HepG2 (cell line): ENCODE results near the gene CEBPA. TPM values are rescaled to one million over a fixed set of nuclear protein-coding genes. Genes with fewer than 3 reads are reported as not detected.
A peak's percentile ranks its signal among the peaks of the same experiment; 100 is the strongest.

ENCODE experiments used
- ATAC-seq: fragments of 200-7000 bp; cut with Tn5 transposase; 3 replicates; pipeline ENCODE4 v1.9.1; 2020; ENCODE audit warnings: mild to moderate bottlenecking, moderate library complexity
- BruUV-seq: library from RNA; stranded (reverse); fragments of 400-500 nt; replicated peaks from 2 replicates; lab custom pipeline; 2021; lab: Mats Ljungman, UMichigan
- CTCF ChIA-PET: fragments of 300-600 bp; formaldehyde crosslinking; extraction: SDS; loops from one replicate; lab custom pipeline; 2021; ENCODE audit warnings: low total read pairs, inconsistent platforms, low intra/inter-chr PET ratio; lab: Yijun Ruan, JAX
- POLR2A ChIA-PET: fragments of 350-600 bp; sonication (Branson Sonifier 250); formaldehyde crosslinking; loops from one replicate; lab custom pipeline; 2020; ENCODE audit warnings: antibody characterized with exemption, inconsistent platforms; lab: Yijun Ruan, JAX
- DNase-seq: peaks from one replicate; pipeline ENCODE4 v3.0.0-alpha.2; 2015; ENCODE audit warnings: low spot score
- FAIRE-seq: peaks from 3 replicates; lab custom pipeline; 2011; peaks lifted over from hg19 to GRCh38; lab: Jason Lieb, UNC
- H2AFZ ChIP-seq: one replicate; pipeline ENCODE4 v1.6.1; 2011; ENCODE audit warnings: low read length, inconsistent platforms
- H3K27ac ChIP-seq: fragments of 300-600 bp; 3 replicates; pipeline ENCODE4 v1.8.0; 2011; ENCODE audit warnings: mixed run types, mild to moderate bottlenecking, mixed read lengths, low read length, inconsistent platforms; ENCODE audit not compliant: insufficient read depth; ENCODE audit errors: extremely low read length
- H3K27me3 ChIP-seq, 2 experiments: fragments of 200-600 bp in 1 of 2; 2 replicates in 1 of 2; 3 replicates in 1 of 2; pipeline versions ENCODE4 v1.6.0 to v1.8.0; 2011; ENCODE audit warnings: low read length in 2 of 2, mild to moderate bottlenecking in 2 of 2, moderate library complexity in 2 of 2, inconsistent platforms in 1 of 2; ENCODE audit not compliant: insufficient read depth in 2 of 2, control insufficient read depth in 1 of 2
- H3K36me3 ChIP-seq, 2 experiments: fragments of 200-600 bp in 1 of 2; replicated peaks in 1 of 2; 2 replicates in 1 of 2; 3 replicates in 1 of 2; pipeline versions ENCODE4 v1.5.1 to v1.8.0; 2011; ENCODE audit warnings: low read length in 2 of 2, inconsistent platforms in 1 of 2; ENCODE audit not compliant: insufficient read depth in 2 of 2, control insufficient read depth in 1 of 2
- H3K4me1 ChIP-seq: 2 replicates; pipeline ENCODE4 v1.5.1; 2012; ENCODE audit warnings: low read length, inconsistent platforms; ENCODE audit not compliant: insufficient read depth
- H3K4me2 ChIP-seq: 2 replicates; pipeline ENCODE4 v1.6.0; 2011; ENCODE audit warnings: low read depth, low read length, inconsistent platforms
- H3K4me3 ChIP-seq, 3 experiments: fragments of 200-600 bp in 1 of 3; sonication (generic), shearing (Covaris generic) in 1 of 3; replicated peaks in 1 of 3; 2 replicates each; pipeline ENCODE4 v1.5.1; 2011 to 2016; ENCODE audit warnings: low read length in 3 of 3, inconsistent platforms in 2 of 3, low read depth in 2 of 3, mild to moderate bottlenecking in 2 of 3, control low read depth in 1 of 3, mixed read lengths in 1 of 3; ENCODE audit not compliant: insufficient read depth in 1 of 3
- H3K79me2 ChIP-seq: one replicate; pipeline ENCODE4 v1.6.1; 2011; ENCODE audit warnings: low read length, inconsistent platforms; ENCODE audit not compliant: insufficient read depth
- H3K9ac ChIP-seq: 2 replicates; pipeline ENCODE4 v1.6.0; 2011; ENCODE audit warnings: mild to moderate bottlenecking, low read depth, low read length, inconsistent platforms; ENCODE audit not compliant: insufficient read depth
- H3K9me3 ChIP-seq: 2 replicates; pipeline ENCODE4 v1.5.1; 2012; ENCODE audit warnings: mild to moderate bottlenecking, low read length
- H4K20me1 ChIP-seq: 2 replicates; pipeline ENCODE4 v1.6.0; 2011; ENCODE audit warnings: inconsistent platforms, mild to moderate bottlenecking, low read length, moderate library complexity; ENCODE audit not compliant: insufficient read depth
- FOXA1 ChIP-seq, 2 experiments: fragments of 450-650 bp in 1 of 2; sonication (generic) in 1 of 2; formaldehyde crosslinking in 1 of 2; IDR thresholded peaks; 2 replicates each; pipeline versions ENCODE4 v1.4.0 to v1.6.1; 2016 to 2020; ENCODE audit warnings: missing genetic modification reagents in 1 of 2
- IKZF1 ChIP-seq: fragments of 450-650 bp; IDR thresholded peaks from 2 replicates; pipeline ENCODE4 v1.7.1; 2016
- SMAD1 ChIP-seq: sonication (generic); formaldehyde crosslinking; IDR thresholded peaks from 2 replicates; pipeline ENCODE4 v1.4.0; 2020; ENCODE audit warnings: missing genetic modification reagents, low read depth, mild to moderate bottlenecking, borderline replicate concordance
- THAP7 ChIP-seq: sonication (generic); formaldehyde crosslinking; IDR thresholded peaks from 2 replicates; pipeline ENCODE4 v1.8.1; 2023; ENCODE audit warnings: mild to moderate bottlenecking, missing genetic modification reagents
- ZNF136 ChIP-seq: sonication (generic); formaldehyde crosslinking; IDR thresholded peaks from 2 replicates; pipeline ENCODE4 v1.8.1; 2022; ENCODE audit warnings: low read depth, mild to moderate bottlenecking, moderate library complexity, missing genetic modification reagents
- ZNF280D ChIP-seq: sonication (generic); formaldehyde crosslinking; IDR thresholded peaks from 2 replicates; pipeline ENCODE4 v1.5.1; 2020; ENCODE audit warnings: mild to moderate bottlenecking, missing genetic modification reagents
- WGBS: methylation state at CpG from one replicate; pipeline ENCODE4 v1.1.6; 2017; ENCODE audit warnings: low lambda C conversion rate; 5-methylcytosine and 5-hydroxymethylcytosine counted together
- in situ Hi-C: cut with HindIII; loops from 2 replicates; pipeline ENCODE4 v1.10.0; 2017; ENCODE audit warnings: low pct_unique_long_range_greater_than_20kb; ENCODE audit not compliant: extremely low pct_ligation_motif_present
- intact Hi-C: fragments of 100-400 bp; cut with micrococcal nuclease; formaldehyde crosslinking; loops from one replicate; pipeline ENCODE4 v1.10.0; 2022; ENCODE audit not compliant: unreplicated experiment
- polyA plus RNA-seq, 8 experiments: library from polyadenylated mRNA; depleted of rRNA in 3 of 8; stranded (reverse) in 7 of 8; unstranded in 1 of 8; fragments of >200 nt; fragmentation: Illumina TruSeq in 4 of 8; extraction: Trizol in 4 of 8; gene quantifications; 2 replicates each; pipeline versions ENCODE4 v1.2.1 to v1.2.3, GENCODE V29; 2011 to 2016; ENCODE audit warnings: low read depth in 4 of 8, missing spikeins in 1 of 8, mixed read lengths in 1 of 8; ENCODE audit not compliant: insufficient read depth in 1 of 8
- total RNA-seq, 5 experiments: library from RNA; depleted of rRNA; stranded (reverse); fragments of >200 nt; fragmentation: Illumina TruSeq; extraction: Trizol; gene quantifications; 2 replicates each; pipeline ENCODE4 v1.2.3, GENCODE V29; 2016; ENCODE audit warnings: low read depth in 1 of 5
- TF ChIP-seq, protein P1 (sequence below): sonication (generic); formaldehyde crosslinking; IDR thresholded peaks from 2 replicates; pipeline ENCODE4 v1.5.1; 2020; ENCODE audit warnings: missing genetic modification reagents, mild to moderate bottlenecking, borderline replicate concordance
- TF ChIP-seq, protein P2 (sequence below): sonication (generic); formaldehyde crosslinking; IDR thresholded peaks from 2 replicates; pipeline ENCODE4 v1.5.1; 2020; ENCODE audit warnings: missing genetic modification reagents, mild to moderate bottlenecking, borderline replicate concordance
- TF ChIP-seq, protein P3 (sequence below), 2 experiments: sonication (generic) in 1 of 2; formaldehyde crosslinking in 1 of 2; IDR thresholded peaks; 2 replicates each; pipeline versions ENCODE4 v1.4.0 to v1.6.1; 2016 to 2020; ENCODE audit warnings: borderline replicate concordance in 1 of 2, low read depth in 1 of 2, mild to moderate bottlenecking in 1 of 2, missing genetic modification reagents in 1 of 2

The CEBPA gene
- total and polyA plus RNA-seq, 2 of the 13 experiments (the other 11 are each of a cell fraction or from before 2014, with no cell fraction given), result 24.8 to 103 TPM

DNA sequence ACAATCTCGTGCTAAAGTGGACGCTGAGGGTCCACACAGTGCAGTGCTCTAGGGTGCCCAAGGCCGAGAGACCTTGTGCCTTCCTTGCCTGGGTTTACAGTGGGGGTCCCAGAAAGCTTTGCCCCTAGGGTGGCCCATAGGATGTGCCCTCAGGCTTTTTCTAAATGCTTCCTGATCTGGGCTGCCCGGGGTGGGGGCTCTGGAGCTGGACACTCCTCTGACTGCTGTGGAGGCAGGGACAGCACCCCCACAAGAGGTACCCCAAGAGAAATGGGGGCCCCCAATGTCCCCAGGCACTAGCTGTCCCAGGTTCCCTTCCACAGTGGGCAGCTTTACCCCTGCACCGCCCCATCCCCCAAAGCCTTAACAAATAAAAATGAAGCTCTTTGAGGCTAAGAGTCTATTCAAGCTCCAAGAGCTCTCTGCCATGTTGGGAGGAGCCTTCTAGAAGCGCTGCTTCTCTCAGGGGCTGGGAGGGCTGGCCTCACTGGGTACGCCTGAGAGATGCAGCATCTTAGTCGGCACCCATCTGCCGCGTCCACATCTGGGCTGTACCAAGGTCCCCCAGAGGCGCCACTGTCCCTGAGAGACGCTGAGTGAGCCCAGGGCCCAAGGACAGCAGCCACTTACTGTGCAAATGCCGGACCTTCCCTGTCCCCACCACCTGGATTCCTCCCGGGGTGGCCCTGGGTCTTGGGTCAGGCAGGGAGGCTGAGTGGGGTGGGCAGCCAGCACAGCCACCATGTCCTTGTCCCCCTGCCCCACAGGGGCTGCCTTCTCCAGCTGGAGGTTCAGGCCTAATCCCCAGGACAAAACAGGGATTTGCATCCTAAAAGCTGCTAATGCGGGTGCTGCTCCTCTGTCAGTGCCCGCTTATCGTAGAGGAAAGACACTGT, 27.4 kb downstream of the CEBPA start:
- ATAC-seq (peak; percentile 1; the same call in 1 of the 3 replicates), DNase-seq (no peak), FAIRE-seq (no peak)
- ChIA-PET POLR2A (interaction anchor here (0.5 to 9.0 kb wide), 14 partner anchors 10 to 129 kb away, joined by 3 to 380 read pairs (median 4); partner anchors contain the start of genes CEBPA and CEBPG), CTCF (interaction anchor here (2.7 kb wide), 1 partner anchor 28 kb away, joined by 13 read pairs; the partner anchor contains the start of gene CEBPA)
- Histone ChIP-seq H3K4me1 (peaks cover 85% of the 10 kb centered on the region), H4K20me1 (no peaks in the 10 kb centered on the region), H3K79me2 (no peaks in the 10 kb centered on the region), H3K9me3 (no peaks in the 10 kb centered on the region), H3K9ac (peak overlapping the region; percentile 73), H3K27me3 (no peaks in the 10 kb centered on the region), H3K4me3 (peak overlapping the region in 1 of 3 experiments; percentile 48; a peak in 1 of 6 replicates), H2AFZ (no peak overlapping the region), H3K36me3 (no peaks in the 10 kb centered on the region), H3K4me2 (peak overlapping the region; percentile 72), H3K27ac (peak overlapping the region; percentile 94)
- intact Hi-C loops, result no loop called here
- no CpG with 5 or more reads among the region's 17 CpGs for WGBS
- in situ Hi-C loops, result no loop called here
- no TSS peak for BruUV-seq
- TF ChIP-seq SMAD1 (CRISPR knock-in tag), result peak; percentile 8; the same call in 1 of the 2 replicates
- TF ChIP-seq, protein P1, sequence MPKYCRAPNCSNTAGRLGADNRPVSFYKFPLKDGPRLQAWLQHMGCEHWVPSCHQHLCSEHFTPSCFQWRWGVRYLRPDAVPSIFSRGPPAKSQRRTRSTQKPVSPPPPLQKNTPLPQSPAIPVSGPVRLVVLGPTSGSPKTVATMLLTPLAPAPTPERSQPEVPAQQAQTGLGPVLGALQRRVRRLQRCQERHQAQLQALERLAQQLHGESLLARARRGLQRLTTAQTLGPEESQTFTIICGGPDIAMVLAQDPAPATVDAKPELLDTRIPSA (CRISPR knock-in tag), result no peak
- 0 out of 2 replicates have a peak, but pooled peaks have one; percentile 78 for TF ChIP-seq THAP7 (CRISPR knock-in tag)
- TF ChIP-seq, protein P2, sequence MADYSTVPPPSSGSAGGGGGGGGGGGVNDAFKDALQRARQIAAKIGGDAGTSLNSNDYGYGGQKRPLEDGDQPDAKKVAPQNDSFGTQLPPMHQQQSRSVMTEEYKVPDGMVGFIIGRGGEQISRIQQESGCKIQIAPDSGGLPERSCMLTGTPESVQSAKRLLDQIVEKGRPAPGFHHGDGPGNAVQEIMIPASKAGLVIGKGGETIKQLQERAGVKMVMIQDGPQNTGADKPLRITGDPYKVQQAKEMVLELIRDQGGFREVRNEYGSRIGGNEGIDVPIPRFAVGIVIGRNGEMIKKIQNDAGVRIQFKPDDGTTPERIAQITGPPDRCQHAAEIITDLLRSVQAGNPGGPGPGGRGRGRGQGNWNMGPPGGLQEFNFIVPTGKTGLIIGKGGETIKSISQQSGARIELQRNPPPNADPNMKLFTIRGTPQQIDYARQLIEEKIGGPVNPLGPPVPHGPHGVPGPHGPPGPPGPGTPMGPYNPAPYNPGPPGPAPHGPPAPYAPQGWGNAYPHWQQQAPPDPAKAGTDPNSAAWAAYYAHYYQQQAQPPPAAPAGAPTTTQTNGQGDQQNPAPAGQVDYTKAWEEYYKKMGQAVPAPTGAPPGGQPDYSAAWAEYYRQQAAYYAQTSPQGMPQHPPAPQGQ (CRISPR knock-in tag), result no peak
- 0 out of 2 replicates have a peak, but pooled peaks have one; percentile 14 for TF ChIP-seq ZNF136 (CRISPR knock-in tag)
- TF ChIP-seq ZNF280D (CRISPR knock-in tag), result no peak
- TF ChIP-seq FOXA1 (IDR thresholded peaks at IDR 0.05), result no peak
- 0 out of 2 replicates have a peak, but pooled peaks have one; percentile 7 for TF ChIP-seq FOXA1 (CRISPR knock-in tag; IDR thresholded peaks at IDR 0.05)
- TF ChIP-seq, protein P3, sequence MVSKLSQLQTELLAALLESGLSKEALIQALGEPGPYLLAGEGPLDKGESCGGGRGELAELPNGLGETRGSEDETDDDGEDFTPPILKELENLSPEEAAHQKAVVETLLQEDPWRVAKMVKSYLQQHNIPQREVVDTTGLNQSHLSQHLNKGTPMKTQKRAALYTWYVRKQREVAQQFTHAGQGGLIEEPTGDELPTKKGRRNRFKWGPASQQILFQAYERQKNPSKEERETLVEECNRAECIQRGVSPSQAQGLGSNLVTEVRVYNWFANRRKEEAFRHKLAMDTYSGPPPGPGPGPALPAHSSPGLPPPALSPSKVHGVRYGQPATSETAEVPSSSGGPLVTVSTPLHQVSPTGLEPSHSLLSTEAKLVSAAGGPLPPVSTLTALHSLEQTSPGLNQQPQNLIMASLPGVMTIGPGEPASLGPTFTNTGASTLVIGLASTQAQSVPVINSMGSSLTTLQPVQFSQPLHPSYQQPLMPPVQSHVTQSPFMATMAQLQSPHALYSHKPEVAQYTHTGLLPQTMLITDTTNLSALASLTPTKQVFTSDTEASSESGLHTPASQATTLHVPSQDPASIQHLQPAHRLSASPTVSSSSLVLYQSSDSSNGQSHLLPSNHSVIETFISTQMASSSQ (IDR thresholded peaks at IDR 0.05; ENCODE audit: low read depth), result no peak
- TF ChIP-seq, protein P3 (CRISPR knock-in tag; IDR thresholded peaks at IDR 0.05; ENCODE audit: borderline replicate concordance), result 0 out of 2 replicates have a peak, but pooled peaks have one; percentile 0
- no peak for TF ChIP-seq IKZF1
